ENCODE results near the gene MAP4K2.
A peak's percentile ranks its signal among the peaks of the same experiment; 100 is the strongest.

Gene MAP4K2

DNA sequence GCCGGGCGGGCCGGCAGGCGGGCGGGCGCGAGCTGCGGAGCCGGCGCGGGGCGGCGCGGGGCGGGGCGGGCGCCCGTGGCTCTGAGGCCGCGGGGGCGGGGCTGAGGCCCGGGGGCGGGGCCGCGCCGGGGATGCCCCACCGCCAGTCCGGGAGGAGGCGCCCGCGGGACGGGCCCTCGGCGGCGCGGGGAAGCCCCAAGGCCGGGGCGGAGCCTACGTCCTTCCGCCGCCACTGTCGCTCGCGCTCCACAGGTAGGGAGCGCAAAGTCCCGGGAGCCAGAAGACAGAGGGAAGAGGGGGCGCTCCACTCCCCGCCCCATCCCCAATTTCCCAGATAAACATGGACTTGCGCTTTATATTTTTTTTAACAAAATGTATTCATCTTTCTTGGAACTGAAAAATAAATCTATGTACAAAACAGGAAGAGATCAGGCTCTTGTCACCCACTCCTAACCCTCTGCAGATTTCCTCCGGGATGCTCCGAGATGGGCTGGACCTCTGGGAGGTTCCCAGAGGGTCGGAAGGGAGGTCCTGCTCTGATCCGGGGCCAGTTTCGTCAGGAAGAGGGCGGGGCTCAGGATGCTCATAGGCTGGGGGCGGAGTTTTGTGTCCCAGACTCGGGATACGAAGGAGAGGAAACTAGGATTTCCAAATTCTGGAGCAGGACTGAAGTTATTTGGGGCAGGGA, at the start of gene MAP4K2:
MAP4K2 (minus strand) TSS at position 57 of the 688 bp plus-strand sequence. CDS start 65 bp downstream, outside the sequence.
- ATAC-seq (ENCODE audit: insufficient read depth, low read depth) (peak; percentile 90), DNase-seq (peak; percentile 85)
- peak within 1 kb of the TSS; percentile 62 for H3K27ac ChIP-seq (ENCODE audit: low read length)
- H3K4me3 ChIP-seq (ENCODE audit: low read depth in 1 of 2, low read length in 2 of 2), result peak within 1 kb of the TSS; percentile 47 to 62
- peaks cover 48% of the 10 kb centered on the region for H3K4me1 ChIP-seq (ENCODE audit: insufficient read depth, low read length)
- TF ChIP-seq EZH2 (IDR thresholded peaks at IDR 0.05; ENCODE audit: borderline replicate concordance, low read depth, low read length, severe bottlenecking), result no peak
- TF ChIP-seq CTCF (IDR thresholded peaks at IDR 0.05; ENCODE audit: borderline replicate concordance, extremely low read depth, low read length, poor library complexity, severe bottlenecking), result peak; percentile 39
- no peaks in the 10 kb centered on the region for H3K27me3 ChIP-seq (ENCODE audit: insufficient read depth, low read length, poor library complexity)
- H4K20me1 ChIP-seq (ENCODE audit: insufficient read depth, low read length), result 0 out of 2 replicates have a peak, but pooled peaks cover 6% of the 10 kb centered on the region
- peak within 1 kb of the TSS; percentile 68 for H2AFZ ChIP-seq (ENCODE audit: low read depth, low read length)
- H3K36me3 ChIP-seq (ENCODE audit: insufficient read depth, low read length), result peaks cover 34% of the 10 kb centered on the region
- peak within 1 kb of the TSS; percentile 54 for H3K9ac ChIP-seq (ENCODE audit: low read depth, low read length)
- H3K4me2 ChIP-seq (ENCODE audit: insufficient read depth, low read length), result peak within 1 kb of the TSS; percentile 75
- H3K9me3 ChIP-seq (ENCODE audit: insufficient read depth, low read length, severe bottlenecking), result no peaks in the 10 kb centered on the region
- H3K79me2 ChIP-seq (ENCODE audit: insufficient read depth, low read length), result peaks cover 2% of the 10 kb centered on the region; the same call in 1 of the 2 replicates

DNA sequence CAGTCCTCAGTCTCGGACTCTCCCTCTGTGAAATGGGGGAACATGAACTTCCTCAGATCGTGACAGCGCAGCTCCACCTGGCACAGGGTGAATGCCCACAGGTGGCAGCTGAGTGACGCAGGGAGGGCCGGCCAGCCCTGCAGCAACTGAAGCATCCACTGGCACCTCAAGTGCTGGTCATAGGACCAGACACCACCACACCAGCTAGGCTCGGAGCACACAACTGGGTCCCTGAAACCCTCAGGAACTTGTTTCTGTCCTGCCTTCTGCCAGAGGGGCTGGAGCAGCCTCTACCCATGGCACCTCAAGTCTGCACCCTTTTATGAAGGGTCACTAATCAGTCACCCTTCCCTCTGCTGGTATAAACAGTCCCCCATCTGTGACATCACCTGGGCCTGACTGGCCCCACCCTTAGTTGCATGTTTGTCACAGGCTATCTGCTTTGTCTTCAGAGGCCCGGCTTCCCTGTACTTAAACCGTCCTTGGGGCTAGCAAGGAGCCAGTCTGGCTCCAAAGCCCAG, 48.9 kb upstream of the MAP4K2 start:
- Histone ChIP-seq H3K36me3 (ENCODE audit: insufficient read depth, low read length) (peaks cover 39% of the 10 kb centered on the region), H3K9ac (ENCODE audit: low read depth, low read length) (no peak overlapping the region), H3K4me1 (ENCODE audit: insufficient read depth, low read length) (peaks cover 8% of the 10 kb centered on the region), H4K20me1 (ENCODE audit: insufficient read depth, low read length) (no peaks in the 10 kb centered on the region), H3K4me2 (ENCODE audit: insufficient read depth, low read length) (no peak overlapping the region), H3K27me3 (ENCODE audit: insufficient read depth, low read length, poor library complexity) (no peaks in the 10 kb centered on the region), H2AFZ (ENCODE audit: low read depth, low read length) (no peak overlapping the region), H3K9me3 (ENCODE audit: insufficient read depth, low read length, severe bottlenecking) (no peaks in the 10 kb centered on the region), H3K79me2 (ENCODE audit: insufficient read depth, low read length) (no peaks in the 10 kb centered on the region), H3K27ac (ENCODE audit: low read length) (no peak overlapping the region), H3K4me3 (ENCODE audit: low read depth in 1 of 2, low read length in 2 of 2) (no peak overlapping the region)
- DNase-seq (no peak), ATAC-seq (ENCODE audit: insufficient read depth, low read depth) (no peak)
- TF ChIP-seq CTCF (IDR thresholded peaks at IDR 0.05; ENCODE audit: borderline replicate concordance, extremely low read depth, low read length, poor library complexity, severe bottlenecking) (no peak), EZH2 (IDR thresholded peaks at IDR 0.05; ENCODE audit: borderline replicate concordance, low read depth, low read length, severe bottlenecking) (no peak)

GRCh38 chr11:64850979-64851567, 48.1 kb upstream of the MAP4K2 start:
- no peak for DNase-seq
- Histone ChIP-seq H3K4me3 (ENCODE audit: low read depth in 1 of 2, low read length in 2 of 2) (no peak overlapping the region), H3K4me2 (ENCODE audit: insufficient read depth, low read length) (no peak overlapping the region), H3K36me3 (ENCODE audit: insufficient read depth, low read length) (peaks cover 31% of the 10 kb centered on the region), H3K9ac (ENCODE audit: low read depth, low read length) (no peak overlapping the region), H3K4me1 (ENCODE audit: insufficient read depth, low read length) (peaks cover 4% of the 10 kb centered on the region), H4K20me1 (ENCODE audit: insufficient read depth, low read length) (no peaks in the 10 kb centered on the region), H3K9me3 (ENCODE audit: insufficient read depth, low read length, severe bottlenecking) (no peaks in the 10 kb centered on the region), H2AFZ (ENCODE audit: low read depth, low read length) (no peak overlapping the region), H3K27ac (ENCODE audit: low read length) (no peak overlapping the region), H3K79me2 (ENCODE audit: insufficient read depth, low read length) (no peaks in the 10 kb centered on the region), H3K27me3 (ENCODE audit: insufficient read depth, low read length, poor library complexity) (no peaks in the 10 kb centered on the region)
- no peak for ATAC-seq (ENCODE audit: insufficient read depth, low read depth)
- TF ChIP-seq CTCF (IDR thresholded peaks at IDR 0.05; ENCODE audit: borderline replicate concordance, extremely low read depth, low read length, poor library complexity, severe bottlenecking), result no peak
- TF ChIP-seq EZH2 (IDR thresholded peaks at IDR 0.05; ENCODE audit: borderline replicate concordance, low read depth, low read length, severe bottlenecking), result no peak
